Measurements from ENCODE around the gene CTNNBL1.

The CTNNBL1 gene

GRCh38 chr20:37736132-37736531 lies 42.3 kb downstream of the CTNNBL1 start:
- in situ Hi-C loops (cut with HindIII; ENCODE audit: low sequenced_read_pairs) = loop anchor here (5.0 kb wide), 1 partner anchor 104 kb away; no protein-coding TSS in a partner anchor

GRCh38 chr20:37737826-37738420 lies 44.1 kb downstream of the CTNNBL1 start:
- in situ Hi-C loops (cut with HindIII; ENCODE audit: low sequenced_read_pairs) = loop anchor here (5.0 kb wide), 1 partner anchor 106 kb away; no protein-coding TSS in a partner anchor

- in situ Hi-C loops (cut with HindIII; ENCODE audit: low sequenced_read_pairs) = no loop called here
These were observed 47.2 kb downstream of the CTNNBL1 start for GRCh38 chr20:37741055-37741454.

- in situ Hi-C loops (cut with HindIII; ENCODE audit: low sequenced_read_pairs) = no loop called here
These were observed 47.7 kb downstream of the CTNNBL1 start for GRCh38 chr20:37741570-37741969.

- in situ Hi-C loops (cut with HindIII; ENCODE audit: low sequenced_read_pairs) = no loop called here
These were observed 48.3 kb downstream of the CTNNBL1 start for GRCh38 chr20:37742131-37742530.

- in situ Hi-C loops (cut with HindIII; ENCODE audit: low sequenced_read_pairs) = no loop called here
These were observed 50.5 kb downstream of the CTNNBL1 start for GRCh38 chr20:37744347-37744746.

- in situ Hi-C loops (cut with HindIII; ENCODE audit: low sequenced_read_pairs) = no loop called here
These were observed 51.7 kb downstream of the CTNNBL1 start for GRCh38 chr20:37745553-37745952.

- in situ Hi-C loops (cut with HindIII; ENCODE audit: low sequenced_read_pairs) = no loop called here
These were observed 54.2 kb downstream of the CTNNBL1 start for GRCh38 chr20:37748015-37748414.

- in situ Hi-C loops (cut with HindIII; ENCODE audit: low sequenced_read_pairs) = no loop called here
These were observed 55.4 kb downstream of the CTNNBL1 start for GRCh38 chr20:37749218-37749617.

GRCh38 chr20:37749620-37750403 lies 56.0 kb downstream of the CTNNBL1 start:
- in situ Hi-C loops (cut with HindIII; ENCODE audit: low sequenced_read_pairs) = no loop called here

GRCh38 chr20:37755665-37756064 lies 61.8 kb downstream of the CTNNBL1 start:
- in situ Hi-C loops (cut with HindIII; ENCODE audit: low sequenced_read_pairs) = no loop called here

GRCh38 chr20:37756234-37756633 lies 62.4 kb downstream of the CTNNBL1 start:
- in situ Hi-C loops (cut with HindIII; ENCODE audit: low sequenced_read_pairs) = no loop called here

- in situ Hi-C loops (cut with HindIII; ENCODE audit: low sequenced_read_pairs) = no loop called here
These were observed 63.7 kb downstream of the CTNNBL1 start for GRCh38 chr20:37757550-37757949.

- in situ Hi-C loops (cut with HindIII; ENCODE audit: low sequenced_read_pairs) = no loop called here
These were observed 64.5 kb downstream of the CTNNBL1 start for GRCh38 chr20:37758332-37758731.

GRCh38 chr20:37759052-37759553 lies 65.3 kb downstream of the CTNNBL1 start:
- in situ Hi-C loops (cut with HindIII; ENCODE audit: low sequenced_read_pairs) = no loop called here

- in situ Hi-C loops (cut with HindIII; ENCODE audit: low sequenced_read_pairs) = no loop called here
These were observed 66.0 kb downstream of the CTNNBL1 start for GRCh38 chr20:37759761-37760209.

GRCh38 chr20:37760322-37760721 lies 66.5 kb downstream of the CTNNBL1 start:
- in situ Hi-C loops (cut with HindIII; ENCODE audit: low sequenced_read_pairs) = no loop called here

GRCh38 chr20:37762716-37763485 lies 69.1 kb downstream of the CTNNBL1 start:
- in situ Hi-C loops (cut with HindIII; ENCODE audit: low sequenced_read_pairs) = no loop called here

GRCh38 chr20:37764333-37764935 lies 70.6 kb downstream of the CTNNBL1 start:
- in situ Hi-C loops (cut with HindIII; ENCODE audit: low sequenced_read_pairs) = no loop called here

GRCh38 chr20:37770908-37771307 lies 77.1 kb downstream of the CTNNBL1 start:
- in situ Hi-C loops (cut with HindIII; ENCODE audit: low sequenced_read_pairs) = no loop called here

GRCh38 chr20:37773291-37773826 lies 79.5 kb downstream of the CTNNBL1 start:
- in situ Hi-C loops (cut with HindIII; ENCODE audit: low sequenced_read_pairs) = no loop called here

Data from endothelial cell of hepatic sinusoid (primary cell).